Measurements from ENCODE around the gene KIF7.

GRCh38 chr15:89649716-89650115, 5.6 kb downstream of the KIF7 start:
- no peak for TF ChIP-seq GATA2 (IDR thresholded peaks at IDR 0.05; ENCODE audit: low read depth, low read length)
- no peak for TF ChIP-seq GATA3 (IDR thresholded peaks at IDR 0.05; ENCODE audit: low read depth, low read length)

Measured in SH-SY5Y (cell line).